Renal cortical epithelial cell (primary cell): ENCODE measurements around the gene TBC1D14. TPM values are rescaled to one million over a fixed set of nuclear protein-coding genes. Genes with fewer than 3 reads are reported as not detected.

Source experiments
- DNase-seq: peaks from one replicate; pipeline ENCODE4 v3.0.0-alpha.2; 2011; ENCODE audit warnings: low read depth
- total RNA-seq: library from RNA; depleted of rRNA; stranded (reverse); fragments of >200 nt; gene quantifications from 2 replicates; pipeline ENCODE4 v1.2.3, GENCODE V29; 2014

TBC1D14 gene
- total RNA-seq, 1 donor from 2014 or later, result 94.0 TPM

- DNase-seq, result no peak
These were observed 42.3 kb downstream of the TBC1D14 start for GRCh38 chr4:6951880-6952381.

- peak; percentile 79 for DNase-seq
These were observed 44.2 kb downstream of the TBC1D14 start for GRCh38 chr4:6953751-6954380.

GRCh38 chr4:6955261-6955911, 45.8 kb downstream of the TBC1D14 start:
- no peak for DNase-seq

GRCh38 chr4:6956087-6956433, 46.4 kb downstream of the TBC1D14 start:
- DNase-seq, result no peak

- DNase-seq, result no peak
These were observed 47.0 kb downstream of the TBC1D14 start for GRCh38 chr4:6956434-6957147.

- no peak for DNase-seq
These were observed 47.5 kb downstream of the TBC1D14 start for GRCh38 chr4:6957148-6957520.

GRCh38 chr4:6957994-6958393, 48.4 kb downstream of the TBC1D14 start:
- no peak for DNase-seq

- DNase-seq, result no peak
These were observed 49.6 kb downstream of the TBC1D14 start for GRCh38 chr4:6959261-6959660.

GRCh38 chr4:6960154-6960553, 50.5 kb downstream of the TBC1D14 start:
- DNase-seq, result no peak

GRCh38 chr4:6960628-6961412, 51.2 kb downstream of the TBC1D14 start:
- DNase-seq, result no peak

GRCh38 chr4:6961496-6962210, 52.0 kb downstream of the TBC1D14 start:
- DNase-seq, result no peak

- no peak for DNase-seq
These were observed 52.8 kb downstream of the TBC1D14 start for GRCh38 chr4:6962211-6963041.

GRCh38 chr4:6963139-6963611, 53.5 kb downstream of the TBC1D14 start:
- DNase-seq, result peak; percentile 33

- DNase-seq, result no peak
These were observed 55.2 kb downstream of the TBC1D14 start for GRCh38 chr4:6964858-6965257.

GRCh38 chr4:6965329-6965728, 55.7 kb downstream of the TBC1D14 start:
- DNase-seq, result no peak

- no peak for DNase-seq
These were observed 58.3 kb downstream of the TBC1D14 start for GRCh38 chr4:6967846-6968340.

- DNase-seq, result no peak
These were observed 58.9 kb downstream of the TBC1D14 start for GRCh38 chr4:6968496-6968895.

- peak; percentile 39 for DNase-seq
These were observed 60.5 kb downstream of the TBC1D14 start for GRCh38 chr4:6969826-6970800.
